Retinal pigment epithelial cell (primary cell): ENCODE measurements around the gene RGR.

ENCODE experiments used
- DNase-seq: peaks from one replicate; pipeline ENCODE4 v3.0.0-alpha.2; 2010; ENCODE audit warnings: low read depth
- H3K4me3 ChIP-seq: 2 replicates; pipeline ENCODE4 v1.5.1; 2011; ENCODE audit warnings: mild to moderate bottlenecking, low read length, control low read depth, moderate library complexity
- TF ChIP-seq, protein P1 (sequence below): conservative IDR thresholded peaks from 2 replicates; pipeline ENCODE4 v1.5.1; 2011; ENCODE audit warnings: low read depth, low read length, control low read depth, inconsistent platforms

Gene RGR

DNA sequence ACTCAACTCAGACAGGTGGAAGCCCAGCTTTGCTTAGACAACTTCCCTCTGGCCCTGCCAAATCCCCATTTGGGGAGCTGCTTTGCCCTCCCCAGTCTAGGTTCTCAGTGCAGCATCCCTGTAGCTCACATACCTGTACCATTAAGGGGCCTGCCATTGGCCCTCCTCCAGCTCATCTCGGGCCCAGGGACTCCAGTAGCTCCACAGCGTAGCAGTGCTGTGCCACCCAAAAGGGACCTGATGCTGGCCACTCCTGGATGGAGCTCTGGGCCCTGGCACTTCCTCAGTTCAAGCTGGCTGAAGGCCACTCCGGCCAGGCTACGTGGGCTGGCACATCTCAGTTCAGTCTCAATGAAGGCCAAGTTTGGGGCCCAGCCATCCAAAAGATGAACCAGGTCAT is 10.9 kb upstream of the RGR start:
- no peak for DNase-seq
- TF ChIP-seq, protein P1, sequence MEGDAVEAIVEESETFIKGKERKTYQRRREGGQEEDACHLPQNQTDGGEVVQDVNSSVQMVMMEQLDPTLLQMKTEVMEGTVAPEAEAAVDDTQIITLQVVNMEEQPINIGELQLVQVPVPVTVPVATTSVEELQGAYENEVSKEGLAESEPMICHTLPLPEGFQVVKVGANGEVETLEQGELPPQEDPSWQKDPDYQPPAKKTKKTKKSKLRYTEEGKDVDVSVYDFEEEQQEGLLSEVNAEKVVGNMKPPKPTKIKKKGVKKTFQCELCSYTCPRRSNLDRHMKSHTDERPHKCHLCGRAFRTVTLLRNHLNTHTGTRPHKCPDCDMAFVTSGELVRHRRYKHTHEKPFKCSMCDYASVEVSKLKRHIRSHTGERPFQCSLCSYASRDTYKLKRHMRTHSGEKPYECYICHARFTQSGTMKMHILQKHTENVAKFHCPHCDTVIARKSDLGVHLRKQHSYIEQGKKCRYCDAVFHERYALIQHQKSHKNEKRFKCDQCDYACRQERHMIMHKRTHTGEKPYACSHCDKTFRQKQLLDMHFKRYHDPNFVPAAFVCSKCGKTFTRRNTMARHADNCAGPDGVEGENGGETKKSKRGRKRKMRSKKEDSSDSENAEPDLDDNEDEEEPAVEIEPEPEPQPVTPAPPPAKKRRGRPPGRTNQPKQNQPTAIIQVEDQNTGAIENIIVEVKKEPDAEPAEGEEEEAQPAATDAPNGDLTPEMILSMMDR: no peak
- H3K4me3 ChIP-seq: no peak overlapping the region

DNA sequence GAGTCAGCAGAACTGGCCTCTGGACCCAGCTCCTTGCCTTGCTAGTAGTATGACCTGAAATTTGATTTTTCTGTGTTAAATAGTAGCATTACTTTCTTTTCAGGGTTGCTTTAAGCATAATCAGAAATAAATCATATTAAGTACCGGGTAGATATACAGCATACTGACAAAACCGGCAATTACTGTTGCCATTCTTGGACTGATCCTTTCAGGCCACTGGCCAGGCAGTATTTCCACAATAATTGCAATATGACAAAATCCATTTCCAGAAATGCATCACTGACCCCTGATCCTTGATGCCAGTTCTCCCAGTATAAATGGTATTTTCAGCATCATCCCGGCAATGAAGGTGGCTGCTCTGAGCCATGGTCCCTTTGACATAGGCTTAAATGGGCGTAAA is 10.4 kb upstream of the RGR start:
- no peak overlapping the region for H3K4me3 ChIP-seq
- DNase-seq: no peak
- TF ChIP-seq, protein P1: no peak

DNA sequence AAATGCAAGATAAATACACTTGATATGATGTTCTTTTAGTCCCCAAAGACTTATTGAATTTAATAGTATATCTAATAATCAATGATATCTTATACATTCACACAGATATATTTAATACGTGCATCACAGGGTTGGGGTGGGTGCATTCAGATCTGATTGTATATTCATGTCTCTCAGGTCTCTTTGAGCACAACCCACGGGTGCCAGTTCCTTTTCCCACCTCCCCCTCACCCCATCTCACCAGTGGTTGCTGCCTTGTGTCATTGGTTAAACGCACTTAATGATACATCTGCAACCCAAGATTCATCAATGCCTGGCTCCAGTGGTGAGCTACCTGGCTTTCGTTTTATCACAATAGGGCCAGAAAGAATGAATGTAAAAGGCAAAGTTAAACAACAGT is 9.8 kb upstream of the RGR start:
- no peak for DNase-seq
- TF ChIP-seq, protein P1: no peak
- no peak overlapping the region for H3K4me3 ChIP-seq

DNA sequence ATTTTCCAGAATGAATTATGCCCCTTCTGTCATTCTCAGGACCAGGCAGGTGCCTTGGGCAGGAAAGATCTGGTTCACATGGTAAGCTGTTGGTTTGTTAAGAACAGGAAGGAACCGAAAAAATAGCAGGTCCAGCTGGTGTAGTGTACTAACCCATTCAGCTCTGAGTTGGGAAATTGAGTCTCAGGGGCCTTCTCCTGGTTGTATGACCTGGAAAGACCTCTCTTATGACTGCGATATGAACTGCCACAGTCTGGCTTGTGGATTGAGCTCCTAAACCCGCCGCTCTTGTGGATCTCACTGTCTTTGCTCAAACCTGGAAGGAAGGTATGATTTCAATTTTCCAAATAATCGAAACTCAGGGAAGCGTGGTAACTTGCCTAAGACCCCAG is 8.1 kb upstream of the RGR start:
- no peak overlapping the region for H3K4me3 ChIP-seq
- DNase-seq: no peak
- TF ChIP-seq, protein P1: no peak

DNA sequence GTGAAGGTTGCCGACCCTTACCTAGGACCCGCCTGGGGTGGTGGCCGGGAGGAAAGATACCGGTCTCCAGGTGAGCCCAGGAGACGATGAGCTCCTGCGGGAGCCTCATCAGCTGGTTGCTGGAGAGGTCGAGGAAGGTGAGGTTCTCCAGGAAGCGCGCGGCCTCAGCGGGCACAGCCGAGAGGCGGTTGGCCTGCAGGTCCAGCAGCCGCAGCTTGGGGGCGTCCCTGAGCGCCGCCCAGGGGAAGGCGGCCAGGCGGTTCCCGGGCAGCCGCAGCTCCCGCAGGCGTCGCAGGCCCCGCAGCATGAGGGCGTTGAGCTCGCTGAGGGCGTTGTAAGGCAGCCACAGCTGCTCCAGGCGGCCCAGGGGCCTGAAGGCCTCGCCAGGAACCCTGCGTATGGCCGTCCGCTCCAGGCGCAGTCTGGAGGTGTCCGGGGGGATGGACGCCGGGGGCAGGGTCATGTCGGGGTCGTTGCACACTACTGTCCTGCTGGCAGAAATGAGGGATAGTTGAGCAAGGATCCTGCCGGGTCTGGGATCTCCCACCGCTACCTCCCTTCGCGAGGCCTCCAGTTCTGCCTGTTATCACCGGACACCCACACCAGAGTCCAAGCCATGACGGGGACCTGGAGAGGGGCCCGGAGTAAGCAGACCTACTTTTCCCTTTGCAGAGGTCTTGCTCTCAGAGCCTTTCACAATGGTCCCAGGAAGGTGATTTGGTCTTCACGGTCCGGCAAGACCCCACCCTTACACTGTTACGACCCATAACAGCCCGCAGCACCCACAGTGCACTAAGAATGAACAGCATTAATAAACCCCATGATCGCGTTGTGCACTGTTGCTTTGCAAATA is 7.4 kb upstream of the RGR start:
- TF ChIP-seq, protein P1: no peak
- no peak for DNase-seq
- H3K4me3 ChIP-seq: no peak overlapping the region

DNA sequence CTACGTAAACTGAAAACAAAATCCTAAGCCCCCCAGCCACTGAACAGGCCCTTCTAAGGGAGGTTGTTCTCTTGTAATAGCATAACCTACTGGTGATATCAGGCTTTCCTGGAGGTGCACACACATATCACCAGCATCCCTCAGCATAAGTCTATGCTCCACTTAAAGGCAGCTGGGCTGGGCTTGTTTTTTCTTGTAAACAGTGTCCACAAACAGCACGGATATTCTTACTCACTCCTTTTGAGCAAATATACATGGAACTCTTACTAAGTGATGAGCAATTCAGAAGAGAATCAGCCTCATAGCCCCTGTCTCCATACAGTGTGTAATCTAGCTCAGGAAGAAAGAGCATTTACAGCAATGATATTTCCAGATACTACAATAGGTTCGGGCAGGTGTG is 5.9 kb upstream of the RGR start:
- H3K4me3 ChIP-seq: no peak overlapping the region
- DNase-seq: no peak
- TF ChIP-seq, protein P1: no peak

DNA sequence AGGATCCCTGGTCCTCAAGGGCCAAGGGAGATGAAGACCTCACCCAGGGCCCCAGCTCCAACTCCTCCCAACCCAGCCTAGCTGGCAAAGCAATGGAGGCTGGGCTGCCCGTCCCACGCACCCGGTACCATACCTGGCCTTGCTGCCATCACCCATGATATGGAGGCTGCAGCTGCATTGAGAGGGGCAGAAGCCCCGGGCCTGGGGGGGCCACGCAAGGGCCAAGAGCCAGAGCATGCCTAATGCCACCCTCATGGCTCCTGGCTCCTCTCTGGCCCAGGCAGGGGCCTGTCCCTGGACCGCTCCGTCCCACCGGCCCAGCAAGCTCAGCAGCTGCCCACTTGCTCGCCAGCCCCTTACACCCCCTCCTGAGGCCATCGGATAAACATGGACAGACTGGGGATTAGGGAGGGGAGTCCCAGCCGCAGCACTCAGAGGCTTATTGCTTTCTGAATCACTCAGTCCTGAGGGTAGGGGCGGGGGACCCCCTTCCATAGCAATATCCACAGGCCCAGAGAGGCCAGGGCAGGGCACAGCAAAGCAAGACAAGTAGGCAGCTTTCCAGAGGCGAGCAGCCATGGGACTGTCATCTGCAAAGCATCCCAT is 3.6 kb upstream of the RGR start, which contains the start of gene LRIT1:
Gene LRIT1, minus strand, starts transcription at position 362 of the 606 bp plus-strand sequence. Its CDS starts 107 bp downstream, at position 255.
- TF ChIP-seq, protein P1: no peak
- no peak for DNase-seq
- no peak within 1 kb of the TSS for H3K4me3 ChIP-seq
